Testis (tissue), 5 donors: ENCODE results near the gene PCYOX1L. TPM values are rescaled to one million over a fixed set of nuclear protein-coding genes. Genes with fewer than 3 reads are reported as not detected.

Experiments used
- DNase-seq: peaks from one replicate; pipeline ENCODE4 v3.0.0-alpha.2; 2019
- H3K27ac ChIP-seq, 2 donors: fragments of 200-600 bp; sonication (generic); one replicate each; pipeline ENCODE4 v1.5.1; 2019
- H3K27me3 ChIP-seq: fragments of 200-600 bp; sonication (generic); one replicate; pipeline ENCODE4 v1.5.1; 2019
- H3K36me3 ChIP-seq: fragments of 200-600 bp; sonication (generic); one replicate; pipeline ENCODE4 v1.5.1; 2017; ENCODE audit warnings: low read depth; ENCODE audit errors: missing control alignments
- H3K4me1 ChIP-seq: fragments of 200-600 bp; sonication (generic); one replicate; pipeline ENCODE4 v1.5.1; 2019
- H3K4me3 ChIP-seq, 2 donors: fragments of 200-600 bp; sonication (generic); one replicate each; pipeline ENCODE4 v1.5.1; 2017 to 2019
- H3K9me3 ChIP-seq: fragments of 200-600 bp; sonication (generic); one replicate; pipeline ENCODE4 v1.5.1; 2017
- POLR2A ChIP-seq: fragments of 450-650 bp; IDR thresholded peaks from one replicate; pipeline ENCODE4 v1.6.1; 2017; ENCODE audit warnings: antibody characterized with exemption, mild to moderate bottlenecking, moderate library complexity
- WGBS, 2 donors: methylation state at CpG; one replicate each; pipeline ENCODE4 v1.1.5; 2018; 5-methylcytosine and 5-hydroxymethylcytosine counted together
- intact Hi-C: fragments of 100-400 bp; cut with DNase I; formaldehyde crosslinking; loops from one replicate; pipeline ENCODE4 v1.15.1; 2023; ENCODE audit warnings: low total_unique reads
- long read RNA-seq, 2 donors: transcript quantifications; one replicate each; lab custom pipeline, GENCODE V29; 2026
- polyA plus RNA-seq: library from polyadenylated mRNA; stranded (reverse); fragments of 350-450 nt; fragmentation: Illumina TruSeq; extraction: RNeasy Lipid Tissue Mini Kit (QIAGEN cat#74804); gene quantifications from one replicate; pipeline ENCODE4 v1.2.3, GENCODE V29; 2014; ENCODE audit warnings: low read depth, low replicate concordance; ENCODE audit not compliant: insufficient read depth
- total RNA-seq, 2 donors: library from RNA; depleted of rRNA; stranded (reverse); fragments of >200 nt; gene quantifications; one replicate each; pipeline ENCODE4 v1.2.3, GENCODE V29; 2016
- TF ChIP-seq, protein P1 (sequence below), 3 experiments: fragments of 450-650 bp in 2 of 3; fragments of 200-600 bp in 1 of 3; sonication (generic) in 1 of 3; IDR thresholded peaks; one replicate each; pipeline ENCODE4 v1.5.1; 2016 to 2019; ENCODE audit warnings: antibody characterized with exemption in 3 of 3, mild to moderate bottlenecking in 2 of 3, moderate library complexity in 1 of 3

The PCYOX1L gene, protein sequence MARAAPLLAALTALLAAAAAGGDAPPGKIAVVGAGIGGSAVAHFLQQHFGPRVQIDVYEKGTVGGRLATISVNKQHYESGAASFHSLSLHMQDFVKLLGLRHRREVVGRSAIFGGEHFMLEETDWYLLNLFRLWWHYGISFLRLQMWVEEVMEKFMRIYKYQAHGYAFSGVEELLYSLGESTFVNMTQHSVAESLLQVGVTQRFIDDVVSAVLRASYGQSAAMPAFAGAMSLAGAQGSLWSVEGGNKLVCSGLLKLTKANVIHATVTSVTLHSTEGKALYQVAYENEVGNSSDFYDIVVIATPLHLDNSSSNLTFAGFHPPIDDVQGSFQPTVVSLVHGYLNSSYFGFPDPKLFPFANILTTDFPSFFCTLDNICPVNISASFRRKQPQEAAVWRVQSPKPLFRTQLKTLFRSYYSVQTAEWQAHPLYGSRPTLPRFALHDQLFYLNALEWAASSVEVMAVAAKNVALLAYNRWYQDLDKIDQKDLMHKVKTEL
- total RNA-seq (10 to 100 TPM; 29.9 to 30.5 TPM), polyA plus RNA-seq (24.6 TPM)
- long read RNA-seq, donor 1, full-length matches to known transcripts: 21 of 21 reads
- long read RNA-seq, donor 1, partial matches to known transcripts: 0 of 21 reads
- long read RNA-seq, donor 1, other reads (novel, unspliced or antisense): 0 of 21 reads
- long read RNA-seq, donor 2, full-length matches to known transcripts: 18 of 31 reads
- long read RNA-seq, donor 2, partial matches to known transcripts: 13 of 31 reads
- long read RNA-seq, donor 2, other reads (novel, unspliced or antisense): 0 of 31 reads

DNA sequence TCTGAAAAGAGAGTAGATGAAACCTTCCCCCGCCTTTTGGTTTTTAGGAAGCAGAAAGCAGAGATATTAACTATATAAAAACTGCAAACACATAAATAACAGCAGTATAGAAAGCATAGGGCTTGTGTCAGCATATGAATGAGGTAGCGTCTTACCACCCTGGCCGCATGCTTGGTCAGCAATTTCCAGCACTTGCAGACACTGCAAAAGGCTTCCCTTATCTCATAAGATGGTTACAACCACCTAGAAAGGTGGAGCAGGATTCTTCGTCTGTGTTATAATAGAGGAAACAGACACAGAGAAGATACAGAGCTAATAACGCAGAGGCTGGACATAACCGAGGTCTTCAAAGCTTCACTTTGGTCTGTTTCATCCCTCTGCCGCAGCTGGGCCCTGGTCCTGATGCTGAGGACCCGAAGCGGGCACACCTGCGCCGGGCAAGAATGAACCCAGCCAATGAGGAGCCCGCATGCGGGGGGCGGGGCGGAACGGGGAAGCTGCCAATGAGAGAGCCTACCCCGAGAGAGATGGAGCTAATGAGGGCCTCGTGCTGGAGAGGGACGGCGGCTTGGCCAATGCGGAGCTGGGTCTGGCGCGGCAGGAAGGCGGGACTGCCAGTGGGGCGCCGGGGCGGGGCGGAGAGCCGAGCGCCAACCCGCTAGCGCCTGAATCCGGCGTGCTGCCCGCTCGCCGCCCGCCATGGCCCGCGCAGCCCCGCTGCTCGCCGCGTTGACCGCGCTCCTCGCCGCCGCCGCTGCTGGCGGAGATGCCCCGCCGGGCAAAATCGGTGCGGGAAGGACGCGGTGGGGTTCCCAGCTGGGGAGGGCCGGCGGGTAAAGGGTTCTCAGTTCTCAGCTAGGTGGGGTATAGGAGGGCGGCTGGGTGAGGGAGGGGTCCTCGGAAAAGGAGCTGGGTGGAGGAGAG is at the start of gene PCYOX1L:
TSS of gene PCYOX1L (plus strand) at position 677 of the 924 bp plus-strand sequence. CDS start at position 700, 23 bp downstream.
- WGBS, 2 donors: 1 to 2% methylated on average over 28 to 59 of the region's 61 CpGs
- TF ChIP-seq, protein P1, sequence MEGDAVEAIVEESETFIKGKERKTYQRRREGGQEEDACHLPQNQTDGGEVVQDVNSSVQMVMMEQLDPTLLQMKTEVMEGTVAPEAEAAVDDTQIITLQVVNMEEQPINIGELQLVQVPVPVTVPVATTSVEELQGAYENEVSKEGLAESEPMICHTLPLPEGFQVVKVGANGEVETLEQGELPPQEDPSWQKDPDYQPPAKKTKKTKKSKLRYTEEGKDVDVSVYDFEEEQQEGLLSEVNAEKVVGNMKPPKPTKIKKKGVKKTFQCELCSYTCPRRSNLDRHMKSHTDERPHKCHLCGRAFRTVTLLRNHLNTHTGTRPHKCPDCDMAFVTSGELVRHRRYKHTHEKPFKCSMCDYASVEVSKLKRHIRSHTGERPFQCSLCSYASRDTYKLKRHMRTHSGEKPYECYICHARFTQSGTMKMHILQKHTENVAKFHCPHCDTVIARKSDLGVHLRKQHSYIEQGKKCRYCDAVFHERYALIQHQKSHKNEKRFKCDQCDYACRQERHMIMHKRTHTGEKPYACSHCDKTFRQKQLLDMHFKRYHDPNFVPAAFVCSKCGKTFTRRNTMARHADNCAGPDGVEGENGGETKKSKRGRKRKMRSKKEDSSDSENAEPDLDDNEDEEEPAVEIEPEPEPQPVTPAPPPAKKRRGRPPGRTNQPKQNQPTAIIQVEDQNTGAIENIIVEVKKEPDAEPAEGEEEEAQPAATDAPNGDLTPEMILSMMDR (IDR thresholded peaks at IDR 0.05): no peak
- no peak for TF ChIP-seq POLR2A
- intact Hi-C loops: no loop called here
- H3K36me3 ChIP-seq: no peaks in the 10 kb centered on the region
- H3K27ac ChIP-seq: peak within 1 kb of the TSS; percentile 52 to 77
- peaks cover 14% of the 10 kb centered on the region for H3K4me1 ChIP-seq
- no peaks in the 10 kb centered on the region for H3K9me3 ChIP-seq
- peak; percentile 98 for DNase-seq
- no peaks in the 10 kb centered on the region for H3K27me3 ChIP-seq
- H3K4me3 ChIP-seq: peak within 1 kb of the TSS; percentile 71 to 81

DNA sequence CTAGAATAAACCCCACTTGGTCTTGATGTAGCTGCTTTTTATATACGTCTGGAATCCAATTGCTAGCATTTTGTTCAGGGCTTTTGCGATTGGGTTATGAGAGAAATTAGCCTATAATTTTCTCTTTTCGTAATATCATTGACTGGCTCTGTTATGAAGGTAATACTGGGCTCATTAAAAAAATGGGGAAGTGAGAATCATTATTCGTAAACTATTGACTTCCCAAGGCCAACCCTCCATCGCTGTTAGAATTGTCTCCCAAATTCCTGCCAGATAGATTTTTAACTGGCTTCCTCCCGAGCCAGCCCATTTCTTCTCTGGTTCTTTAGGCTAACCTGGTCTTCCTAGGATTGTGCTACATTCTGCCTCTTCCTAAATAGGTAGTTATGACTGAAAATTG is 48.5 kb upstream of the PCYOX1L start:
- 85 to 86% methylated on average over 6 of the region's 6 CpGs for WGBS, 2 donors
- no peak for TF ChIP-seq POLR2A
- TF ChIP-seq, protein P1 (IDR thresholded peaks at IDR 0.05): no peak
- intact Hi-C loops: no loop called here
- Histone ChIP-seq H3K27ac (no peak overlapping the region), H3K36me3 (no peaks in the 10 kb centered on the region), H3K27me3 (no peaks in the 10 kb centered on the region), H3K4me1 (no peaks in the 10 kb centered on the region), H3K9me3 (no peaks in the 10 kb centered on the region), H3K4me3 (no peak overlapping the region)
- no peak for DNase-seq

DNA sequence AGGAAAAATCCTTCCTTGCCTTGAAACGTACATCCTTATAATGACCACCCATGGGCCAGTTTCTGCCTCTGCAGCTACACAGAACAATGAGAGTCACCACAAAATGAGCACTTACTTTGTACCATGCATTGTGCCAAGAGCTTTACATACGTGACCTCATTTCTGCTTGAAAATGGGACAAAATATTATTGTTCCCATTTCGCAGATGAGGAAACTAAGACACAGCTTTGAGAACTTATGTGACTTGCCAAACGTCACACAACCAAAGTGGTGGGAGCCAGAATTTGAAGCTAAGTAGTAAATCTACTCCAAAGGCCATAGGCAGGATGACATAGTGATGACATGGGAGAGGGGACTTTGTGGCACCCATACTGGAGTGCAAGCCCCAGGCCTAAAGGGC is 47.4 kb upstream of the PCYOX1L start:
- Histone ChIP-seq H3K9me3 (no peaks in the 10 kb centered on the region), H3K4me1 (no peaks in the 10 kb centered on the region), H3K36me3 (no peaks in the 10 kb centered on the region), H3K27me3 (no peaks in the 10 kb centered on the region), H3K4me3 (no peak overlapping the region), H3K27ac (no peak overlapping the region)
- no peak for DNase-seq
- intact Hi-C loops: no loop called here
- TF ChIP-seq, protein P1 (IDR thresholded peaks at IDR 0.05): no peak
- no peak for TF ChIP-seq POLR2A
- 91 to 92% methylated on average over 4 of the region's 4 CpGs for WGBS, 2 donors

DNA sequence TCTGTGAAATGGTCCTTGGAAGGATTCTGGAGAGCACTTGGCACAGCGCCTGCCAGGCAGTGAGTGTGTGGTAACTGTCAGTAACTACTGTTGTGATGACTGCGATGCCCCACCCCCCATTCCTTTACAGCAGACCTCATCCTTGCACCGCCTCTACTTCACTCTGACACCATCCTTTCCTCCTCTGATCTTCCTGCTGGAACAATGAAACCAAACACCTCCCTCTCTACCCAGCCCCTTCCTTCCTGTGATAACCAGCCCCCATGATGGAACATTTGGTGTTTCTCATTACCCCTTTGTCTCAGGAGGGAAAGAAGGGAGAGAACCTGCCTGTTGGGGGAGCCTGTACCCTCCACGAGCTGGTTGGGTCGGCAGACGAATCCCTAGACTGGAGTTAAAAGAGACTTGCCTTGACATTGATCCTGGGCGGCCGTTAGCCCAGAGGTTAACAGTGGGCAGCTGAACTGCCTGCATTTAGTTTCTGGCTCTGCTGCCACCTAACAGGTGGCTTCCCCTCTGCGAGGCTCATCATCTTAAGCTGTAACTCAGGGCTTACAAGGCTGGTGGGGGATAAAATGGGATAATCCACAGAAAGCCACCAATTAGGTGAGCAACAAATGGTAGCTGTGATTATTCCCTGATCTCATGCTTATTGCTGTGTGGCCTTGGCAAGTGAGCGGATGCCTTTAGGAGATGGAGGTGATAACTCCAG is 46.7 kb upstream of the PCYOX1L start:
- no peak for TF ChIP-seq POLR2A
- TF ChIP-seq, protein P1 (IDR thresholded peaks at IDR 0.05): no peak
- H3K27me3 ChIP-seq: no peaks in the 10 kb centered on the region
- no peak overlapping the region for H3K4me3 ChIP-seq
- no peaks in the 10 kb centered on the region for H3K4me1 ChIP-seq
- H3K9me3 ChIP-seq: no peaks in the 10 kb centered on the region
- DNase-seq: no peak
- intact Hi-C loops: no loop called here
- no peaks in the 10 kb centered on the region for H3K36me3 ChIP-seq
- H3K27ac ChIP-seq: no peak overlapping the region
- 80 to 81% methylated on average over 10 of the region's 10 CpGs for WGBS, 2 donors
